CD8-positive, alpha-beta memory T cell (primary cell): Measurements from ENCODE around the gene AGXT. TPM values are rescaled to one million over a fixed set of nuclear protein-coding genes. Genes with fewer than 3 reads are reported as not detected.

ENCODE experiments used
- CTCF ChIA-PET: fragments of 350-600 bp; sonication (Branson Sonifier 250); formaldehyde crosslinking; loops from one replicate; lab custom pipeline; 2021; ENCODE audit warnings: antibody characterized with exemption; lab: Charles Lee
- POLR2A ChIA-PET: fragments of 350-600 bp; sonication (Branson Sonifier 250); formaldehyde crosslinking; loops from one replicate; lab custom pipeline; 2021; ENCODE audit warnings: antibody characterized with exemption; lab: Charles Lee
- DNase-seq, 5 donors: peaks; one replicate each; pipeline versions ENCODE4 v3.0.0 to v3.0.0-alpha.2; 2020 to 2022; ENCODE audit warnings: mixed read lengths in 1 of 5
- H3K27ac ChIP-seq: one replicate; pipeline ENCODE4 v1.7.0; 2013; ENCODE audit warnings: low read depth, mild to moderate bottlenecking, low read length, moderate library complexity
- H3K27me3 ChIP-seq: 2 replicates; pipeline ENCODE4 v1.7.0; 2013; ENCODE audit warnings: low read length, mild to moderate bottlenecking; ENCODE audit not compliant: insufficient read depth, poor library complexity, severe bottlenecking
- H3K36me3 ChIP-seq: 2 replicates; pipeline ENCODE4 v1.7.0; 2013; ENCODE audit warnings: mild to moderate bottlenecking, low read length, moderate library complexity; ENCODE audit not compliant: insufficient read depth
- H3K4me1 ChIP-seq: 2 replicates; pipeline ENCODE4 v1.7.0; 2013; ENCODE audit warnings: mild to moderate bottlenecking, low read length, moderate library complexity; ENCODE audit not compliant: insufficient read depth
- H3K4me3 ChIP-seq: 2 replicates; pipeline ENCODE4 v1.7.0; 2013; ENCODE audit warnings: mild to moderate bottlenecking, low read length
- H3K9me3 ChIP-seq: 2 replicates; pipeline ENCODE4 v1.7.0; 2013; ENCODE audit warnings: mild to moderate bottlenecking, low read length
- H3K27ac Mint-ChIP-seq, 8 donors: one replicate each; pipeline ENCODE4 v1.8.0; 2020 to 2021; ENCODE audit warnings: mixed read lengths in 8 of 8, mild to moderate bottlenecking in 6 of 8, inconsistent platforms in 3 of 8, moderate library complexity in 3 of 8
- H3K27me3 Mint-ChIP-seq, 2 donors: one replicate each; pipeline ENCODE4 v1.8.0; 2020 to 2021; ENCODE audit warnings: mixed read lengths in 2 of 2, mild to moderate bottlenecking in 1 of 2, moderate library complexity in 1 of 2
- H3K36me3 Mint-ChIP-seq, 3 donors: one replicate each; pipeline ENCODE4 v1.8.0; 2020 to 2021; ENCODE audit warnings: mixed read lengths in 3 of 3, inconsistent platforms in 1 of 3, mild to moderate bottlenecking in 1 of 3
- H3K4me1 Mint-ChIP-seq, 3 donors: one replicate each; pipeline ENCODE4 v1.8.0; 2020 to 2021; ENCODE audit warnings: mixed read lengths in 3 of 3, inconsistent platforms in 1 of 3, mild to moderate bottlenecking in 1 of 3
- H3K4me3 Mint-ChIP-seq, 7 donors: one replicate each; pipeline ENCODE4 v1.8.0; 2020 to 2021; ENCODE audit warnings: mixed read lengths in 7 of 7, mild to moderate bottlenecking in 6 of 7, moderate library complexity in 4 of 7, inconsistent platforms in 2 of 7
- H3K9me3 Mint-ChIP-seq, 5 donors: one replicate each; pipeline ENCODE4 v1.8.0; 2020 to 2022; ENCODE audit warnings: mixed read lengths in 5 of 5, mild to moderate bottlenecking in 3 of 5, moderate library complexity in 2 of 5, inconsistent platforms in 1 of 5
- polyA plus RNA-seq: library from polyadenylated mRNA; unstranded; fragments of 300-500 nt; fragmentation: Illumina TruSeq; gene quantifications from one replicate; pipeline ENCODE4 v1.2.3, GENCODE V29; 2021
- total RNA-seq, 2 experiments: library from RNA; stranded (reverse); gene quantifications; one replicate each; pipeline ENCODE4 v1.2.3, GENCODE V29; 2021

AGXT gene
- total and polyA plus RNA-seq, 3 experiments from 2014 or later, result not detected

DNA sequence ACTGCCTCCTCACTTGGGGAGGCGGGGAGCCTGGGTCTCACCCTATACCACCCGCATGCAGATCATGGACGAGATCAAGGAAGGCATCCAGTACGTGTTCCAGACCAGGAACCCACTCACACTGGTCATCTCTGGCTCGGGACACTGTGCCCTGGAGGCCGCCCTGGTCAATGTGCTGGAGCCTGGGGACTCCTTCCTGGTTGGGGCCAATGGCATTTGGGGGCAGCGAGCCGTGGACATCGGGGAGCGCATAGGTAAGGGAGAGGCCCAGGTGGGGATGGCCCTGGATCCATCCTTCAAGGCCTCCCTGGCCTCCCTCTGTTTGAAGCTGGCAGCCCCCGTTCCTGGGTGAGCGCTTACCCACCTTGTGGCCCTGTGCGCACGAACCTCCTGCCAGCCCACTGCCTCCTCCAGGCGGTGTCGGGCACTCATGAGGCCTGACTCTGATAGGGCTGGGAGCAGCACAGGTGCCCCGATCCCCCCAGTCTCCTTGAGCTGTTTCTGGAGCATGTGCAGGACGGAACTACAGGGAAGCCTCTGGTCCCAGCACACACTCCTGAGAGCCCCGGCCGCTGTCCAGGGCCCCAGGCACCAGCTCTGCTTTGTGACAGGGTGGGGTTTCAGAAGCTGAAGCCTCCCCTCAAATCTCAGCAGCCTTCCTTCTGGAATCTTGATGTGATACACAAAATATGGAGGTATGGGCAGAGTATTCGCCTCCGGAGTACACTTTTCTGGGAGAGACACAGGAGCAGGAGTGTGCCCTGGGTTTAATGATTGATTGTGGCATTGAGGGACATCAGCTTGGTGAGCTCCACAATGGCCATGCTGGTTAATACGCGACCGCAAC lies 708 bp downstream of the AGXT start:
- no peak for DNase-seq
- no peaks in the 10 kb centered on the region for H3K9me3 Mint-ChIP-seq
- Histone ChIP-seq H3K9me3 (no peaks in the 10 kb centered on the region), H3K27me3 (no peaks in the 10 kb centered on the region), H3K36me3 (no peaks in the 10 kb centered on the region), H3K27ac (no peak overlapping the region), H3K4me1 (no peaks in the 10 kb centered on the region), H3K4me3 (no peak overlapping the region)
- ChIA-PET POLR2A (no interaction called here), CTCF (no interaction called here)
- H3K36me3 Mint-ChIP-seq, result peaks cover 0 to 2% (median 0%) of the 10 kb centered on the region in 3 donors
- no peak overlapping the region for H3K27ac Mint-ChIP-seq
- H3K27me3 Mint-ChIP-seq, result peaks cover 11 to 34% of the 10 kb centered on the region in 2 donors
- H3K4me3 Mint-ChIP-seq, result no peak overlapping the region
- no peaks in the 10 kb centered on the region for H3K4me1 Mint-ChIP-seq

DNA sequence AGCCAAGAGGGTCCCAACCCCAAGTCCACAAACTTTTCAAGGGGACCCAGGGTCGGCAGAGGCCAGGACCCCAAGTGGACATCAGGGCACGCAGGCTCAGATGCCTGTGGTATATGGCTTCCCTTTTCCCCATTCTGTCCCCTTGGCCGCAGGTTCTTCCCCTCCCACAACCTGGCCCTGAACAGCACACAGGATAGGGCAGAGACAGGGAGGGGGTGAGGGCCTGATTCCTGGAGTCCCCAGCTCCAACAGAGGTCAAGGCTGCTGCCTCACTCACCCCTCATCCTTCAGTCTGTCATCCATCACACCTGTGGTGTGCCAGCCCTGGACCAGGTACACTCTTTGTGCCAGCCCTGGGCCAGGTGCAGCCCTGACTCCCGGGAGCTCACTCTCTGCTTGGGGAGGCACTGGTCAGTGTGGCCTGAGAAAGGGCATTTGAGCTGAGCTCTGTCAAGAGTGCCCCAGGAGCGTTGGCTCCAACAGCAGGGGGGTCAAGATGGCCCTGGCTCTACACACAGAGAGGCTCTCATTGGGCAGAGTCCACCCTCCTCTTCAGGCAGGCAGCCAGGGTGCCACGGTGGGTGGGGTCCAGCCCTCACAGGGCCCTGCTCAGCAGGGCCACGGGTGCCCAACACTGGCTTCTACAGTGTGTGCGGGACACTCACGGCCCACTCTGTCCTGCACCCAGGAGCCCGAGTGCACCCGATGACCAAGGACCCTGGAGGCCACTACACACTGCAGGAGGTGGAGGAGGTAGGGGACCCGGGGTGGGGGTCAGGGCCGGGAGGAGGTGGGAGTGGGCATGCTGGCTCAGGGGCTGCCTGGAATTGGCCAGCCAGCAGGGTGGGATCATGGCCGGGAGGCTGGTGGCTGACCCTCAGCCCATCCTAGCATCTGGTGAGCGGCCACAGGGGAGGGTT lies 1.6 kb downstream of the AGXT start:
- DNase-seq, result no peak
- no peaks in the 10 kb centered on the region for H3K9me3 Mint-ChIP-seq
- H3K4me3 Mint-ChIP-seq, result no peak overlapping the region
- no peaks in the 10 kb centered on the region for H3K4me1 Mint-ChIP-seq
- ChIA-PET CTCF (no interaction called here), POLR2A (no interaction called here)
- peaks cover 0 to 2% (median 0%) of the 10 kb centered on the region in 3 donors for H3K36me3 Mint-ChIP-seq
- peaks cover 11 to 32% of the 10 kb centered on the region in 2 donors for H3K27me3 Mint-ChIP-seq
- H3K27ac ChIP-seq, result no peak overlapping the region
- no peaks in the 10 kb centered on the region for H3K9me3 ChIP-seq
- H3K27me3 ChIP-seq, result no peaks in the 10 kb centered on the region
- H3K4me3 ChIP-seq, result no peak overlapping the region
- no peaks in the 10 kb centered on the region for H3K4me1 ChIP-seq
- H3K36me3 ChIP-seq, result no peaks in the 10 kb centered on the region
- H3K27ac Mint-ChIP-seq, result no peak overlapping the region

DNA sequence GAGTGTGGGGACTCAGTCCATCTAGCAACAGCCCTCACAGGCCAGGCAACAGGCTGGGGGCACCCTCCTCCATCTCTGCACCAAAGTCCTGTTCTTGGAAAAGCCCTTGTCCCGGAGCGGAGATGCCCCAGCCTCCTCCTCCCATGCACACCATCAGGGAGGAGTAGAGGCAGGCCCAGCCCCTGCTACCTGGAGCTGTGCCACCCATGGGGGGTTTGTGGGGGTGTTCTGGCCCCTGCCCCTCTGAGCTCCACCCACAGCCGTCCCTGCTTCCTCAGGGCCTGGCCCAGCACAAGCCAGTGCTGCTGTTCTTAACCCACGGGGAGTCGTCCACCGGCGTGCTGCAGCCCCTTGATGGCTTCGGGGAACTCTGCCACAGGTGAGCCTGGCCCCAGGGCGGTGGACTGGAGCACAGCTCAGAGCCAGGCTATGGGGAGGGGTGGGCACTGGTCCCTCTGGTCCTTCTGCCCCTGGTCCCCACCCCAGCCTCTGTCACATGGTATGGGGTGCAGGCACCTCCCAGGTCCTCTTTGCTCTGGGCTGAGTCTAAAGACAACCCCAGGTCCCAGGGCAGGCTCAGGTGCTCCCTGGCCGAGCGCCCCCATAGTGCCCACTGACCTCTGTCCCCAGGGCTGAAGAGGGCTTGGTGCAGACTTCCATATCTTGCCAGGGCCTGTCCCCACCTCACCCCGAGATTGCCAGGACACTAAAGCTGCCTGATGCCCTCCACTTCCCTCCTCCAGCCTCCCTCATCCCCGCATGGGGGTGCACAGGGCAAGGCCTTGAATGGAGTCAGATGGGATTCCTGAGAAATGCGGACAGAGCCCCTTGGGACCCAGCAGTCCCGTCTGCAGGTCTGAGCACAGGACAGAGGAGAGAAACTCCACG lies 2.7 kb downstream of the AGXT start:
- no peaks in the 10 kb centered on the region for H3K36me3 Mint-ChIP-seq

DNA sequence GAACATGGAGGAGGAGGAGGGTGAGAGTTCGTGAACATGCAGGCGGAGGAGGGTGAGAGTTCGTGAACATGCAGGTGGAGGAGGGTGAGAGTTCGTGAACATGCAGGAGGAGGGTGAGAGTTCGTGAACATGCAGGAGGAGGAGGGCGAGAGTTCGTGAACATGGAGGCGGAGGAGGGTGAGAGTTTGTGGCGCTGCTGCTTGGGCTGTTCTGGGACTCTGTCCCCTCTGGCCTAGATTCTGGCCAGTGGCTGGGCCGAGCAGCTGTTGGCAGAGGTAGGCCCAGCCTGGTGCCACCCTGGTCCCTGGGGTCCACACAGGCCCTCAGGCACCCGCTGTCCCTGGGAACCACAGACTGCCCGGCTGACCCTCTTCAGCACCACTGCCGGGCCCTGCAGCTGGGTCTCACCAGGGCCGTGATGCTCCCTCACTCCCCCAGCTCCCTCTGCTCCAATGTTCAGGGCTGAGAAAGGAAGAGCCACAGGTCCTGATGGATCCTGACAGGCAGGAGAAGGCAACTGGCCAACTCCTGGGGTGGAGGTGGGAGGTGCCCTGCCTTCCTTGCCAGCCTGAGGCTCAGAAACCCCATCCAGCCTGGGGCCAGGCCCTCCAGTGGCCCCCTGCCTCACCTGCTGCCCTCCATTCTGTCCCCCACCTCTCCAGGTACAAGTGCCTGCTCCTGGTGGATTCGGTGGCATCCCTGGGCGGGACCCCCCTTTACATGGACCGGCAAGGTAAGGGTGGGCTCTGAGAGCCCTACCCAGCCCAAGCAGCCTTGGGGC lies 3.9 kb downstream of the AGXT start:
- Mint-ChIP-seq H3K9me3 (no peaks in the 10 kb centered on the region), H3K4me3 (no peak overlapping the region), H3K36me3 (no peaks in the 10 kb centered on the region), H3K27me3 (peaks cover 7 to 12% of the 10 kb centered on the region in 2 donors), H3K4me1 (no peaks in the 10 kb centered on the region), H3K27ac (no peak overlapping the region)
- no peak for DNase-seq
- no peak overlapping the region for H3K27ac ChIP-seq
- CTCF ChIA-PET, result no interaction called here
- H3K27me3 ChIP-seq, result no peaks in the 10 kb centered on the region
- no peaks in the 10 kb centered on the region for H3K36me3 ChIP-seq
- H3K4me3 ChIP-seq, result no peak overlapping the region
- no peaks in the 10 kb centered on the region for H3K4me1 ChIP-seq
- no peaks in the 10 kb centered on the region for H3K9me3 ChIP-seq
- POLR2A ChIA-PET, result no interaction called here

More for the DNA sequence above, 2.7 kb downstream of the AGXT start:
- Histone ChIP-seq H3K9me3 (no peaks in the 10 kb centered on the region), H3K27ac (no peak overlapping the region), H3K4me3 (no peak overlapping the region), H3K4me1 (no peaks in the 10 kb centered on the region), H3K36me3 (no peaks in the 10 kb centered on the region), H3K27me3 (no peaks in the 10 kb centered on the region)
- Mint-ChIP-seq H3K4me1 (no peaks in the 10 kb centered on the region), H3K4me3 (no peak overlapping the region), H3K27ac (no peak overlapping the region), H3K27me3 (peaks cover 9 to 24% of the 10 kb centered on the region in 2 donors), H3K9me3 (no peaks in the 10 kb centered on the region)
- DNase-seq, result no peak
- ChIA-PET CTCF (no interaction called here), POLR2A (no interaction called here)

DNA sequence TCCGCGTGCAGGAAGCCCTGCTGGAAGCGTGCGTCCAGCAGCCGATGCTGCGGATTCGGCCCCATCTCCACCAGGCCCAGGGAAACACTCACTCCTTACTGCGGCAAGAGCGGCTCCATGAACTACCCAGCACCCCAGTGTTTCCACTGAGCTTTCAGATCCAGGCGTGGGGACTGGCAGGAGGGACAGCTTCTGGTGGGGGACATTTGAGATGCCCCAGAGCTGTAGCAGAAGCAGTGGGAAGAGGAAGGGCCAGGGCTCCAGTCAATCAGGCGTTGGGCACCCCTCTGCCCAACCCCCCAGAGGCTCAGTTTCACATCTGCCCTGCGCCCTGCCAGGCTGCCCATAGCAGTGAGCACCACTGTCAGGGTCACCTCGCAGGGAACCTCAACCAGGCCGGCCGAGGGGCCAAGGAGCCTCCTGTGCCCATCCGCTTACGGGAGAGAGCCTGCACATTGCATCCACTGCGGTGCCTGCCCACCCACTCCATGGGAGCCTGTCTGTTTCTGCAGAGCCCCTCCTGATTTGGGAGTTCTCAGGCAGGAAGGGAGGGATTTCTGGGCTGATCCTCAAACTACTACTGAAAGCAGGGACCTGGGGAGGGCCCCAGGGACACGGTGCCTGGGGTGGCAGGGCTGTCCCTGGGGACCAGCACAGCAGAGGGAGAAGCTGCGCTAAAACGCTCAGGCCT lies 4.6 kb downstream of the AGXT start:
- H3K4me3 Mint-ChIP-seq, result no peak overlapping the region
- Histone ChIP-seq H3K36me3 (no peaks in the 10 kb centered on the region), H3K4me1 (no peaks in the 10 kb centered on the region), H3K27ac (no peak overlapping the region), H3K4me3 (no peak overlapping the region), H3K9me3 (no peaks in the 10 kb centered on the region), H3K27me3 (no peaks in the 10 kb centered on the region)
- ChIA-PET CTCF (no interaction called here), POLR2A (no interaction called here)
- H3K27me3 Mint-ChIP-seq, result peaks cover 5 to 7% of the 10 kb centered on the region in 2 donors
- H3K9me3 Mint-ChIP-seq, result no peaks in the 10 kb centered on the region
- H3K27ac Mint-ChIP-seq, result no peak overlapping the region
- no peak for DNase-seq
- no peaks in the 10 kb centered on the region for H3K4me1 Mint-ChIP-seq
- no peaks in the 10 kb centered on the region for H3K36me3 Mint-ChIP-seq

DNA sequence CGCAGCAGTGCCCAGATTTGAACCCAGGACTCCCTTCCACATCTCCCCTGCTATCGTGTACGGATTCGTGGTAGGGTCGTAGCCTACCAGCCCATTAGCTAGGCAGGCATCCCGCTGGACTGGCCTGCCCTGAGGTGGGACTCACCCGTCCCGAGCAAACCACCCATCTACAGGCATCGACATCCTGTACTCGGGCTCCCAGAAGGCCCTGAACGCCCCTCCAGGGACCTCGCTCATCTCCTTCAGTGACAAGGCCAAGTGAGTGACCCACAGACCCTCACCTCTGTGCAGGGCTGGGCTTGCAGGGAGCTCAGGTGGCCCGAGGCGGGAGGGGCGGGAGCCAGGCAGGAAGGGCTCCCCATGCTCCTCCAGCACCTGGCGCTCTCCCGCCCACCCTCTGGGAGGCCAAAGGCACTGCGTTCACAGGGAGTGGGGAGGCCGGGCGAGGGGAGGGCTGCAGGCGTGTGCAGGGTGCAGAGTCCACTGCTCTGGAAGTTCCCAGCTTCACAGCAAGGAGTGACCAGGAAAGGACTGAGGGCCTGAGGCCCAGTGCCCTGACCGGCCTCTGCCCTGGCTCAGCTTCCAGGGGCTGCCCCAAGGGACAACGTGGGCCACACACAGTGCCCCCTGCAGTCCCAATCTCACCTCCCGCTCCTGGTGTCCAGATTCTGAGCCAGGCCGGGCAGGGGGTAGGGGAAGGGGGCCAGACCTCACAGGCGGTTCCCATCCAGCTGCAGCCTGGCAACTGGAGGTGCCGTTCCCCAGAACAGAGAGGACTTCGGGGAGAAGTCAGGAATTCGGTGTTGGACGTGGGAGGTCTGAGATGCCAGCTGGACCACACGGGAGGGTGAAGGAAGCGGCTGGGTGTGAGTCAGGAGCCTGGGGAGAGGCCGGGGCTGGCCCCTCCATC lies 5.4 kb downstream of the AGXT start:
- H3K36me3 Mint-ChIP-seq, result no peaks in the 10 kb centered on the region
- no peak for DNase-seq
- no peak overlapping the region for H3K27ac ChIP-seq
- no peaks in the 10 kb centered on the region for H3K4me1 Mint-ChIP-seq
- POLR2A ChIA-PET, result no interaction called here
- no peak overlapping the region for H3K4me3 ChIP-seq
- H3K4me1 ChIP-seq, result no peaks in the 10 kb centered on the region
- H3K27ac Mint-ChIP-seq, result no peak overlapping the region
- H3K36me3 ChIP-seq, result no peaks in the 10 kb centered on the region
- H3K9me3 ChIP-seq, result no peaks in the 10 kb centered on the region
- peaks cover under 1 to 4% of the 10 kb centered on the region in 2 donors for H3K27me3 Mint-ChIP-seq
- CTCF ChIA-PET, result no interaction called here
- H3K9me3 Mint-ChIP-seq, result no peaks in the 10 kb centered on the region
- no peaks in the 10 kb centered on the region for H3K27me3 ChIP-seq
- no peak overlapping the region for H3K4me3 Mint-ChIP-seq
